ENCODE measurements around the gene KCNG4. TPM values are rescaled to one million over a fixed set of nuclear protein-coding genes. Genes with fewer than 3 reads are reported as not detected.

Gene KCNG4
- total and polyA plus RNA-seq, 7 experiments from 2014 or later: not detected

- peaks cover 0 to 11% (median 6%) of the 10 kb centered on the region in 5 donors for H3K27me3 Mint-ChIP-seq
- no peak for ATAC-seq
- no peak overlapping the region for H3K4me3 ChIP-seq (ENCODE audit: low read length)
- intact Hi-C loops (cut with micrococcal nuclease): no loop called here
- no peaks in the 10 kb centered on the region for H3K9me3 Mint-ChIP-seq
- DNase-seq: no peak
- no peaks in the 10 kb centered on the region for H3K36me3 Mint-ChIP-seq
- H3K4me3 Mint-ChIP-seq: no peak overlapping the region
- no peak overlapping the region for H3K27ac ChIP-seq (ENCODE audit: low read depth, low read length)
- H3K27me3 ChIP-seq (ENCODE audit: control insufficient read depth in 2 of 2, insufficient read depth in 2 of 2, low read length in 2 of 2): no peaks in the 10 kb centered on the region
- no peaks in the 10 kb centered on the region for H3K4me1 ChIP-seq (ENCODE audit: control insufficient read depth in 2 of 2, insufficient read depth in 2 of 2, low read length in 2 of 2)
- ChIA-PET POLR2A (no interaction called here), CTCF (interaction anchor here (1.5 to 2.8 kb wide), 4 partner anchors 11 to 217 kb away, joined by 4 to 12 read pairs (median 8); no protein-coding TSS in a partner anchor)
- peaks cover 4 to 6% (median 6%) of the 10 kb centered on the region in 7 donors for H3K4me1 Mint-ChIP-seq
- peaks cover 0 to 18% (median 0%) of the 10 kb centered on the region in 3 experiments for H3K36me3 ChIP-seq (ENCODE audit: control insufficient read depth in 2 of 3, insufficient read depth in 3 of 3, low read length in 3 of 3)
- no peaks in the 10 kb centered on the region for H3K9me3 ChIP-seq (ENCODE audit: control insufficient read depth in 2 of 3, low read length in 3 of 3)
- H3K27ac Mint-ChIP-seq: no peak overlapping the region
These were observed 65.4 kb downstream of the KCNG4 start for GRCh38 chr16:84174396-84174795.

- intact Hi-C loops (cut with micrococcal nuclease): no loop called here
- Mint-ChIP-seq H3K27me3 (peaks cover 11 to 19% (median 11%) of the 10 kb centered on the region in 5 donors), H3K27ac (no peak overlapping the region), H3K4me1 (no peaks in the 10 kb centered on the region), H3K9me3 (no peaks in the 10 kb centered on the region), H3K36me3 (no peaks in the 10 kb centered on the region), H3K4me3 (no peak overlapping the region)
- no peak overlapping the region for H3K27ac ChIP-seq (ENCODE audit: low read depth, low read length)
- H3K4me1 ChIP-seq (ENCODE audit: control insufficient read depth in 2 of 2, insufficient read depth in 2 of 2, low read length in 2 of 2): no peaks in the 10 kb centered on the region
- no peak overlapping the region for H3K4me3 ChIP-seq (ENCODE audit: low read length)
- DNase-seq: no peak
- H3K27me3 ChIP-seq (ENCODE audit: control insufficient read depth in 2 of 2, insufficient read depth in 2 of 2, low read length in 2 of 2): no peaks in the 10 kb centered on the region
- CTCF ChIA-PET: interaction anchor here (1.1 kb wide), 1 partner anchor 80 kb away, joined by 3 read pairs; no protein-coding TSS in a partner anchor
- ATAC-seq: no peak
- no peaks in the 10 kb centered on the region for H3K36me3 ChIP-seq (ENCODE audit: control insufficient read depth in 2 of 3, insufficient read depth in 3 of 3, low read length in 3 of 3)
- H3K9me3 ChIP-seq (ENCODE audit: control insufficient read depth in 2 of 3, low read length in 3 of 3): no peaks in the 10 kb centered on the region
- POLR2A ChIA-PET: no interaction called here
These were observed 70.0 kb downstream of the KCNG4 start for GRCh38 chr16:84169765-84170310.

Other genes with a start within 250 kb of the KCNG4 start
- gene SLC38A8, start 197.2 kb downstream of the KCNG4 start, total RNA-seq: not detected
- gene SLC38A8, start 197.2 kb downstream of the KCNG4 start, polyA plus RNA-seq: not detected
- gene MBTPS1, start 123.1 kb downstream of the KCNG4 start, total RNA-seq: 100 to 1,000 TPM in 4 of 5 experiments, 10 to 100 TPM in 1; 65.3 to 157 (median 138) TPM
- gene MBTPS1, start 123.1 kb downstream of the KCNG4 start, polyA plus RNA-seq: 10 to 100 TPM; 48.6 to 89.4 TPM
- gene HSDL1, start 94.8 kb downstream of the KCNG4 start, total RNA-seq: 10 to 100 TPM; 12.6 to 26.6 (median 14.4) TPM
- gene HSDL1, start 94.8 kb downstream of the KCNG4 start, polyA plus RNA-seq: 10 to 100 TPM; 10.1 to 12.2 TPM
- 1 to 10 TPM in 1 of 5 experiments, under 1 TPM in 1, not detected in 3; 0.66 to 2.2 TPM for gene DNAAF1, start 94.7 kb downstream of the KCNG4 start, total RNA-seq
- under 1 TPM; 0.06 to 0.09 TPM for gene DNAAF1, start 94.7 kb downstream of the KCNG4 start, polyA plus RNA-seq
- 100 to 1,000 TPM in 2 of 5 experiments, 10 to 100 TPM in 3; 62.6 to 127 (median 85.4) TPM for gene TAF1C, start 53.0 kb downstream of the KCNG4 start, total RNA-seq
- 10 to 100 TPM in 1 of 2 donors, 1 to 10 TPM in 1; 8.0 to 15.8 TPM for gene TAF1C, start 53.0 kb downstream of the KCNG4 start, polyA plus RNA-seq
- under 1 TPM in 2 of 5 experiments, not detected in 3; 0.11 to 0.16 TPM for gene ADAD2, start 48.9 kb downstream of the KCNG4 start, total RNA-seq
- not detected for gene ADAD2, start 48.9 kb downstream of the KCNG4 start, polyA plus RNA-seq
- gene WFDC1, start 54.9 kb upstream of the KCNG4 start, total RNA-seq: not detected
- not detected for gene WFDC1, start 54.9 kb upstream of the KCNG4 start, polyA plus RNA-seq
- not detected for gene ATP2C2, start 128.5 kb upstream of the KCNG4 start, total RNA-seq
- gene ATP2C2, start 128.5 kb upstream of the KCNG4 start, polyA plus RNA-seq: under 1 TPM in 1 of 2 donors, not detected in 1; 0.20 TPM

Data from naive thymus-derived CD4-positive, alpha-beta T cell (primary cell).